ENCODE measurements around the gene PRKCH. TPM values are rescaled to one million over a fixed set of nuclear protein-coding genes. Genes with fewer than 3 reads are reported as not detected.
A peak's percentile ranks its signal among the peaks of the same experiment; 100 is the strongest.

The PRKCH gene
- total and polyA plus RNA-seq, 2 donors (not counting 3 experiments of a cell fraction or from before 2014, with no cell fraction given) = 97.7 to 103 TPM

GRCh38 chr14:61475316-61475715 is 153.9 kb downstream of the PRKCH start:
- Histone ChIP-seq H3K9me3 (replicated peaks; ENCODE audit: control insufficient read depth, insufficient read depth, low read length) (no peaks in the 10 kb centered on the region), H3K9ac (replicated peaks; ENCODE audit: extremely low read depth, insufficient read depth, low read length) (peak overlapping the region; percentile 93), H2AFZ (ENCODE audit: low read depth, low read length) (no peak overlapping the region), H4K20me1 (replicated peaks; ENCODE audit: control insufficient read depth, extremely low read depth, insufficient read depth, low read length) (no peaks in the 10 kb centered on the region), H3K79me2 (ENCODE audit: control insufficient read depth, insufficient read depth, low read length) (peaks cover 13% of the 10 kb centered on the region), H3K4me1 (ENCODE audit: control insufficient read depth, extremely low read depth, insufficient read depth, low read length) (peaks cover 78% of the 10 kb centered on the region), H3K27me3 (ENCODE audit: control insufficient read depth in 2 of 2, insufficient read depth in 2 of 2, low read length in 2 of 2) (no peaks in the 10 kb centered on the region), H3K36me3 (ENCODE audit: control insufficient read depth in 2 of 2, extremely low read depth in 1 of 2, insufficient read depth in 2 of 2, low read length in 2 of 2) (no peaks in the 10 kb centered on the region), H3K4me3 (replicated peaks in 1 of 3; ENCODE audit: insufficient read depth in 1 of 3, low read depth in 1 of 3, low read length in 3 of 3) (no peak overlapping the region), H3K9me1 (replicated peaks; ENCODE audit: control insufficient read depth, extremely low read depth, insufficient read depth, low read length) (no peaks in the 10 kb centered on the region), H3K27ac (ENCODE audit: insufficient read depth, low read depth, low read length) (peak overlapping the region; percentile 100), H3K4me2 (ENCODE audit: insufficient read depth, low read length) (peak overlapping the region; percentile 75)
- no TSS peak for BruUV-seq (replicated peaks)
- TF ChIP-seq POLR2A (IDR thresholded peaks at IDR 0.05; ENCODE audit: low read depth, low read length) = no peak
- no peak for TF ChIP-seq MYC (IDR thresholded peaks at IDR 0.05; ENCODE audit: low read depth, low read length)
- TF ChIP-seq MAX (IDR thresholded peaks at IDR 0.05; ENCODE audit: insufficient read depth, insufficient read length) = no peak
- TF ChIP-seq CTCF (IDR thresholded peaks at IDR 0.05; ENCODE audit: extremely low read depth in 1 of 2, insufficient read depth in 1 of 2, low read depth in 1 of 2, low read length in 2 of 2) = peak; percentile 48 to 53
- no peak for TF ChIP-seq POLR2AphosphoS5 (IDR thresholded peaks at IDR 0.05; ENCODE audit: insufficient read depth, low read depth, low read length)
- no peak for TF ChIP-seq JUN (IDR thresholded peaks at IDR 0.05; ENCODE audit: borderline replicate concordance, insufficient read depth, insufficient read length, low read depth)
- peak; percentile 4 for TF ChIP-seq FOS (IDR thresholded peaks at IDR 0.05; ENCODE audit: borderline replicate concordance, insufficient read depth, low read length)
- no peak for TF ChIP-seq GATA2 (IDR thresholded peaks at IDR 0.05; ENCODE audit: insufficient read depth, insufficient read length, low read depth, low read length)
- no peak for TF ChIP-seq EZH2 (IDR thresholded peaks at IDR 0.05; ENCODE audit: borderline replicate concordance, low read depth, low read length, severe bottlenecking)
- peak; percentile 74 for DNase-seq (ENCODE audit: low read depth, low spot score)
- intact Hi-C loops (cut with micrococcal nuclease) (loop anchor here (1.0 to 5.0 kb wide), 3 partner anchors 242 to 287 kb away; partner anchors contain the start of gene SNAPC1), dilution Hi-C loops (cut with MboI; ENCODE audit: extremely low pct_ligation_motif_present, low sequenced_read_pairs) (no loop called here)
- ChIA-PET POLR2A (interaction anchor here (2.0 kb wide), 1 partner anchor 49 kb away, joined by 8 read pairs; no protein-coding TSS in a partner anchor), CTCF (interaction anchor here (0.6 to 4.5 kb wide), 30 partner anchors 9 to 651 kb away, joined by 3 to 36 read pairs (median 4); no protein-coding TSS in a partner anchor)
- no peak for FAIRE-seq
